ENCODE results near the gene ARRDC4. TPM values are rescaled to one million over a fixed set of nuclear protein-coding genes. Genes with fewer than 3 reads are reported as not detected.

Gene ARRDC4
- total and polyA plus RNA-seq, 2 of the 4 experiments (the other 2 are of a cell fraction) = 5.3 to 9.1 TPM

DNA sequence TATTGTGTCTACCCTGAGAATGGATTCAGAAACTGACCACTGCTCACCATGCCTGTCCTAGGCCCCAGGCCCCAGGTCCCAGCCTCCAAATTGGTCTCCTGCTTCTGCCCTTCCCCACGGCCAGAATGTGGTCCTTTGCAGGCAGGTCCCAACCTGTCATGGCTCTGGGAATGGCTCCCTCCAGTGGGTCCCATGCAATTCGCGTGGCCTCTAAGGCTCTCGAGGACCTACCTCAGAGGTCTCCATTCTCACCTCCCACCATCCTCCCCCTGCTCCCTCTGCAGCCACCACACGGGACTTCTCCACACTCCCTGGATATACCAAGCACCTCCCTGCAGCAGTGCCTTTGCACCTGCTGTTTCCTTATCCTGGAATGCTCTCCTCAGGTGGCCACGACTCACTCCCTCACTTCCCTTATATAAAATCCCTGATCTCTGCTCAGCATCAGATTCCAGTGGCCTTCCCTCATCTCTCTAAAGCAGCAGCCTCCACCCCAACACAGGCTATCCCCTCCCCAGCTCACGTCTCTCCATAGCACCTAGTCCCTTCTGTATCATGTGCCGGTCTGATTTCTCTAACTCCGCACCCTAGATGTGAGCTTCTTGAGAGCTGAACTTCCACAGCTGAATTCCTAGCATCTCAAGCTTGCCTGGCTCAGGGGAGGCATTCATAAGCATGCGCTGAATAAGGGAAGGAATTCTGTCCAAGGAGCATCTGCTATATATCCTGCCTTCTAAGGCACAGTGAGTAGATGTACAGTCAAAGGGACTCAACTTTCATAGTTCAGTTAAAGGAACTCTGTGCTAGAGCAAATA lies 56.9 kb downstream of the ARRDC4 start:
- Histone ChIP-seq H3K27ac (ENCODE audit: insufficient read depth, low read length) (no peak overlapping the region), H4K91ac (ENCODE audit: insufficient read depth, low read depth, low read length) (no peak overlapping the region), H3K4ac (ENCODE audit: low read depth, low read length) (no peak overlapping the region), H3K4me3 (ENCODE audit: insufficient read depth, low read depth, low read length) (no peak overlapping the region), H2AK9ac (replicated peaks; ENCODE audit: low read depth, low read length, poor library complexity) (no peak overlapping the region), H3K4me2 (ENCODE audit: low read depth, low read length) (no peak overlapping the region), H3K9me3 (ENCODE audit: control insufficient read depth, insufficient read depth, low read length) (peaks cover 10% of the 10 kb centered on the region), H3K27me3 (ENCODE audit: control insufficient read depth, insufficient read depth, low read length) (no peaks in the 10 kb centered on the region), H3K4me1 (ENCODE audit: control insufficient read depth, insufficient read depth, low read length) (no peaks in the 10 kb centered on the region), H3K23ac (ENCODE audit: low read depth, low read length) (no peak overlapping the region), H3K9ac (ENCODE audit: low read depth, low read length) (no peak overlapping the region), H4K8ac (ENCODE audit: low read depth in 2 of 2, low read length in 2 of 2) (no peak overlapping the region), H3K9me1 (ENCODE audit: insufficient read depth, low read length) (no peaks in the 10 kb centered on the region), H4K5ac (ENCODE audit: low read depth, low read length) (no peak overlapping the region), H2BK15ac (ENCODE audit: low read depth, low read length) (no peak overlapping the region), H3K36me3 (ENCODE audit: control insufficient read depth, insufficient read depth, low read length) (no peaks in the 10 kb centered on the region), H2AFZ (replicated peaks; ENCODE audit: low read length, poor library complexity) (no peak overlapping the region), H3K14ac (replicated peaks; ENCODE audit: low read depth, low read length) (no peak overlapping the region), H2BK20ac (ENCODE audit: low read depth, low read length) (no peak overlapping the region), H2AK5ac (ENCODE audit: low read depth, low read length) (no peak overlapping the region), H2BK5ac (ENCODE audit: low read depth, low read length, poor library complexity, severe bottlenecking) (no peak overlapping the region), H4K20me1 (ENCODE audit: insufficient read depth, low read length) (no peaks in the 10 kb centered on the region), H3K18ac (ENCODE audit: low read depth, low read length) (no peak overlapping the region), H3K79me1 (ENCODE audit: low read depth in 1 of 2, low read length in 2 of 2) (no peaks in the 10 kb centered on the region), H2BK120ac (ENCODE audit: low read depth, low read length) (no peak overlapping the region), H3K56ac (ENCODE audit: extremely low read depth, insufficient read depth, low read length) (no peak overlapping the region)
- no peak for ATAC-seq (ENCODE audit: low read depth)
- POLR2A ChIA-PET (ENCODE audit: unreplicated experiment) = no interaction called here
- CTCF ChIA-PET = no interaction called here
- intact Hi-C loops (cut with micrococcal nuclease) (no loop called here), in situ Hi-C loops (cut with MboI; ENCODE audit: low sequenced_read_pairs) (no loop called here), dilution Hi-C loops (cut with HindIII; ENCODE audit: low sequenced_read_pairs, unreplicated experiment) (no loop called here)
- BruUV-seq (replicated peaks) = no TSS peak
- TF ChIP-seq CEBPB (IDR thresholded peaks at IDR 0.05; ENCODE audit: low read depth, low read length) (no peak), RCOR1 (IDR thresholded peaks at IDR 0.05; ENCODE audit: insufficient replicate concordance, low read length) (no peak), RAD21 (IDR thresholded peaks at IDR 0.05; ENCODE audit: low read length) (no peak), CHD1 (IDR thresholded peaks at IDR 0.05; ENCODE audit: low read depth, low read length) (no peak), POLR2A (IDR thresholded peaks at IDR 0.05; ENCODE audit: low read depth, low read length) (no peak), MAFK (IDR thresholded peaks at IDR 0.05; ENCODE audit: low read depth, low read length) (no peak), NFE2L2 (IDR thresholded peaks at IDR 0.05; ENCODE audit: low read depth, low read length) (no peak), MXI1 (IDR thresholded peaks at IDR 0.05; ENCODE audit: borderline replicate concordance, low read depth, low read length) (no peak), MAZ (IDR thresholded peaks at IDR 0.05; ENCODE audit: borderline replicate concordance, low read depth, low read length) (no peak)
- TF ChIP-seq, protein P1, sequence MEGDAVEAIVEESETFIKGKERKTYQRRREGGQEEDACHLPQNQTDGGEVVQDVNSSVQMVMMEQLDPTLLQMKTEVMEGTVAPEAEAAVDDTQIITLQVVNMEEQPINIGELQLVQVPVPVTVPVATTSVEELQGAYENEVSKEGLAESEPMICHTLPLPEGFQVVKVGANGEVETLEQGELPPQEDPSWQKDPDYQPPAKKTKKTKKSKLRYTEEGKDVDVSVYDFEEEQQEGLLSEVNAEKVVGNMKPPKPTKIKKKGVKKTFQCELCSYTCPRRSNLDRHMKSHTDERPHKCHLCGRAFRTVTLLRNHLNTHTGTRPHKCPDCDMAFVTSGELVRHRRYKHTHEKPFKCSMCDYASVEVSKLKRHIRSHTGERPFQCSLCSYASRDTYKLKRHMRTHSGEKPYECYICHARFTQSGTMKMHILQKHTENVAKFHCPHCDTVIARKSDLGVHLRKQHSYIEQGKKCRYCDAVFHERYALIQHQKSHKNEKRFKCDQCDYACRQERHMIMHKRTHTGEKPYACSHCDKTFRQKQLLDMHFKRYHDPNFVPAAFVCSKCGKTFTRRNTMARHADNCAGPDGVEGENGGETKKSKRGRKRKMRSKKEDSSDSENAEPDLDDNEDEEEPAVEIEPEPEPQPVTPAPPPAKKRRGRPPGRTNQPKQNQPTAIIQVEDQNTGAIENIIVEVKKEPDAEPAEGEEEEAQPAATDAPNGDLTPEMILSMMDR (conservative IDR thresholded peaks at IDR 0.05; ENCODE audit: low read depth, low read length) = no peak
- TF ChIP-seq, protein P2, sequence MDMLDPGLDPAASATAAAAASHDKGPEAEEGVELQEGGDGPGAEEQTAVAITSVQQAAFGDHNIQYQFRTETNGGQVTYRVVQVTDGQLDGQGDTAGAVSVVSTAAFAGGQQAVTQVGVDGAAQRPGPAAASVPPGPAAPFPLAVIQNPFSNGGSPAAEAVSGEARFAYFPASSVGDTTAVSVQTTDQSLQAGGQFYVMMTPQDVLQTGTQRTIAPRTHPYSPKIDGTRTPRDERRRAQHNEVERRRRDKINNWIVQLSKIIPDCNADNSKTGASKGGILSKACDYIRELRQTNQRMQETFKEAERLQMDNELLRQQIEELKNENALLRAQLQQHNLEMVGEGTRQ (IDR thresholded peaks at IDR 0.05; ENCODE audit: low read depth, low read length) = no peak
- TF ChIP-seq, protein P3, sequence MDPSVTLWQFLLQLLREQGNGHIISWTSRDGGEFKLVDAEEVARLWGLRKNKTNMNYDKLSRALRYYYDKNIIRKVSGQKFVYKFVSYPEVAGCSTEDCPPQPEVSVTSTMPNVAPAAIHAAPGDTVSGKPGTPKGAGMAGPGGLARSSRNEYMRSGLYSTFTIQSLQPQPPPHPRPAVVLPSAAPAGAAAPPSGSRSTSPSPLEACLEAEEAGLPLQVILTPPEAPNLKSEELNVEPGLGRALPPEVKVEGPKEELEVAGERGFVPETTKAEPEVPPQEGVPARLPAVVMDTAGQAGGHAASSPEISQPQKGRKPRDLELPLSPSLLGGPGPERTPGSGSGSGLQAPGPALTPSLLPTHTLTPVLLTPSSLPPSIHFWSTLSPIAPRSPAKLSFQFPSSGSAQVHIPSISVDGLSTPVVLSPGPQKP (IDR thresholded peaks at IDR 0.05; ENCODE audit: borderline replicate concordance, low read depth, low read length) = no peak
- 70% methylated on average over 8 of the region's 10 CpGs; no CpG with 5 or more reads in 1 of the 2 experiments for WGBS, 2 experiments (ENCODE audit: extremely low coverage in 2 of 2, insufficient read length in 1 of 2)
- DNase-seq = no peak

Measured in IMR-90 (cell line).